A549 (cell line): ENCODE data around the gene TSPAN18. TPM values are rescaled to one million over a fixed set of nuclear protein-coding genes. Genes with fewer than 3 reads are reported as not detected.

Experiments used
- ATAC-seq, 2 experiments: fragments of 200-7000 bp in 1 of 2; fragments of >200 bp in 1 of 2; cut with Nextera tagmentation in 1 of 2; cut with Tn5 transposase in 1 of 2; 3 replicates each; pipeline versions ENCODE4 v1.8.0 to v1.9.1; 2018 to 2020; ENCODE audit warnings: mild to moderate bottlenecking in 1 of 2, moderate library complexity in 1 of 2
- CTCF ChIA-PET: fragments of 300-600 bp; sonication (Branson Sonifier 250); formaldehyde crosslinking; extraction: SDS; loops from one replicate; lab custom pipeline; 2021; ENCODE audit warnings: antibody characterized with exemption, inconsistent platforms; lab: Yijun Ruan, JAX
- POLR2A ChIA-PET: fragments of 350-600 bp; formaldehyde crosslinking; extraction: SDS; loops from one replicate; lab custom pipeline; 2021; ENCODE audit warnings: antibody characterized with exemption, inconsistent platforms; lab: Yijun Ruan, JAX
- DNase-seq, 2 experiments: peaks; one replicate each; pipeline versions ENCODE4 v3.0.0 to v3.0.0-alpha.2; 2011 to 2016; ENCODE audit warnings: low read depth in 1 of 2, low spot score in 1 of 2
- FAIRE-seq: peaks from 2 replicates; lab custom pipeline; 2011; peaks lifted over from hg19 to GRCh38; lab: Jason Lieb, UNC
- H3K27ac ChIP-seq, 2 experiments: fragments of >200 bp; sonication (Bioruptor Twin); formaldehyde crosslinking; 3 replicates each; pipeline ENCODE4 v1.5.1; 2016 to 2017
- H3K4me1 ChIP-seq: fragments of >200 bp; sonication (Bioruptor Twin); formaldehyde crosslinking; 3 replicates; pipeline ENCODE4 v1.6.1; 2016
- H3K4me2 ChIP-seq: fragments of >200 bp; sonication (Bioruptor Twin); formaldehyde crosslinking; 3 replicates; pipeline ENCODE4 v1.6.1; 2016
- H3K4me3 ChIP-seq: fragments of >200 bp; sonication (Bioruptor Twin); formaldehyde crosslinking; 3 replicates; pipeline ENCODE4 v1.5.1; 2016
- H3K9me3 ChIP-seq: fragments of >200 bp; sonication (Bioruptor Twin); formaldehyde crosslinking; 3 replicates; pipeline ENCODE4 v1.6.1; 2016
- BCL3 ChIP-seq: fragments of >200 bp; sonication (Bioruptor Twin); formaldehyde crosslinking; IDR thresholded peaks from 3 replicates; pipeline ENCODE4 v1.6.1; 2016
- BHLHE40 ChIP-seq: IDR thresholded peaks from 2 replicates; pipeline ENCODE4 v1.6.1; 2012; ENCODE audit warnings: low read depth, low read length, inconsistent platforms
- CEBPB ChIP-seq, 2 experiments: fragments of >200 bp in 1 of 2; sonication (Bioruptor Twin) in 1 of 2; formaldehyde crosslinking in 1 of 2; IDR thresholded peaks; 2 replicates each; pipeline ENCODE4 v1.6.1; 2012 to 2016
- CHD2 ChIP-seq: fragments of 150-350 bp; IDR thresholded peaks from 2 replicates; pipeline ENCODE4 v1.6.1; 2014; ENCODE audit warnings: low read length; ENCODE audit not compliant: partially characterized antibody
- CTCF ChIP-seq: fragments of >200 bp; sonication (Bioruptor Twin); formaldehyde crosslinking; IDR thresholded peaks from 3 replicates; pipeline ENCODE4 v1.5.1; 2016
- EHMT2 ChIP-seq: fragments of 200-600 bp; sonication (generic); IDR thresholded peaks from 2 replicates; pipeline ENCODE4 v1.6.1; 2016; ENCODE audit warnings: antibody characterized with exemption, low read depth, mild to moderate bottlenecking, moderate library complexity
- ELK1 ChIP-seq: fragments of 150-350 bp; IDR thresholded peaks from 2 replicates; pipeline ENCODE4 v1.6.1; 2014; ENCODE audit warnings: low read depth, mild to moderate bottlenecking, low read length
- HMGXB4 ChIP-seq: fragments of 250-450 bp; sonication (Bioruptor Pico); IDR thresholded peaks from 2 replicates; pipeline ENCODE4 v1.5.0; 2021; ENCODE audit warnings: mild to moderate bottlenecking, moderate library complexity, borderline replicate concordance
- JUN ChIP-seq, 2 experiments: fragments of >200 bp; sonication (Bioruptor Twin); formaldehyde crosslinking; IDR thresholded peaks; 2 replicates in 1 of 2; 3 replicates in 1 of 2; pipeline ENCODE4 v1.6.1; 2016 to 2017
- KDM1A ChIP-seq: fragments of 200-600 bp; sonication (generic); IDR thresholded peaks from 2 replicates; pipeline ENCODE4 v1.6.1; 2016; ENCODE audit warnings: low read depth, mild to moderate bottlenecking
- MAFK ChIP-seq: fragments of 450-650 bp; IDR thresholded peaks from 2 replicates; pipeline ENCODE4 v1.6.1; 2014; ENCODE audit not compliant: partially characterized antibody
- MAZ ChIP-seq: fragments of 150-350 bp; IDR thresholded peaks from 2 replicates; pipeline ENCODE4 v1.6.1; 2014; ENCODE audit warnings: antibody characterized with exemption, low read depth, low read length, borderline replicate concordance
- MYC ChIP-seq: IDR thresholded peaks from 2 replicates; pipeline ENCODE4 v1.6.1; 2012; ENCODE audit warnings: mild to moderate bottlenecking, inconsistent platforms, low read length, improper control_type of control experiment, borderline replicate concordance
- NPAS2 ChIP-seq: fragments of 250-450 bp; sonication (Bioruptor Pico); IDR thresholded peaks from 2 replicates; pipeline ENCODE4 v1.8.0; 2022; ENCODE audit warnings: mild to moderate bottlenecking, moderate library complexity, borderline replicate concordance
- POLR2AphosphoS2 ChIP-seq: conservative IDR thresholded peaks from 2 replicates; pipeline ENCODE4 v1.6.1; 2012; ENCODE audit warnings: low read length, improper control_type of control experiment, inconsistent platforms
- RAD21 ChIP-seq, 2 experiments: fragments of >200 bp in 1 of 2; sonication (Bioruptor Twin) in 1 of 2; formaldehyde crosslinking in 1 of 2; IDR thresholded peaks in 1 of 2; conservative IDR thresholded peaks in 1 of 2; 2 replicates in 1 of 2; 3 replicates in 1 of 2; pipeline ENCODE4 v1.6.1; 2012 to 2018; ENCODE audit warnings: inconsistent platforms in 1 of 2
- SMC3 ChIP-seq: fragments of >200 bp; sonication (Bioruptor Twin); formaldehyde crosslinking; IDR thresholded peaks from 3 replicates; pipeline ENCODE4 v1.6.1; 2018; ENCODE audit warnings: inconsistent platforms
- SREBF2 ChIP-seq: fragments of 450-650 bp; IDR thresholded peaks from 2 replicates; pipeline ENCODE4 v1.6.1; 2014; ENCODE audit warnings: mild to moderate bottlenecking, moderate library complexity
- TFCP2L1 ChIP-seq: fragments of 250-450 bp; sonication (Bioruptor Pico); IDR thresholded peaks from 2 replicates; pipeline ENCODE4 v1.5.0; 2021; ENCODE audit warnings: mild to moderate bottlenecking
- USF2 ChIP-seq: fragments of 450-650 bp; IDR thresholded peaks from 2 replicates; pipeline ENCODE4 v1.6.1; 2014; ENCODE audit warnings: antibody characterized with exemption
- ZC3H11A ChIP-seq: fragments of 450-650 bp; IDR thresholded peaks from 2 replicates; pipeline ENCODE4 v1.6.1; 2014; ENCODE audit warnings: antibody characterized with exemption, mild to moderate bottlenecking
- ZSCAN20 ChIP-seq: fragments of 250-450 bp; sonication (Bioruptor Pico); IDR thresholded peaks from 2 replicates; pipeline ENCODE4 v1.8.0; 2022; ENCODE audit warnings: mild to moderate bottlenecking, moderate library complexity
- whole genome bisulfite sequencing: methylation state at CpG from one replicate; pipeline ENCODE4 v1.1.6; 2017; ENCODE audit errors: missing lambda C conversion rate; 5-methylcytosine and 5-hydroxymethylcytosine counted together
- polyA plus RNA-seq, 4 experiments: library from polyadenylated mRNA; depleted of rRNA in 3 of 4; stranded (reverse); fragments of >200 nt; fragmentation: RNase III in 1 of 4; extraction: RNeasy Plus Mini Kit Qiagen cat#74134 plus additional on column Dnase treatment in 1 of 4; gene quantifications; 2 replicates in 3 of 4; 3 replicates in 1 of 4; pipeline ENCODE4 v1.2.3, GENCODE V29; 2011 to 2017

The TSPAN18 gene
- polyA plus RNA-seq, 2 of the 4 experiments (the other 2 are of a cell fraction): 0.81 to 4.5 TPM

GRCh38 chr11:44858796-44859527 is 132.2 kb downstream of the TSPAN18 start:
- Histone ChIP-seq H3K4me3 (no peak overlapping the region), H3K4me1 (peaks cover 54% of the 10 kb centered on the region), H3K27ac (peak overlapping the region in 1 of 2 experiments; percentile 88; a peak in 3 of 6 replicates), H3K9me3 (no peaks in the 10 kb centered on the region), H3K4me2 (no peak overlapping the region)
- ATAC-seq: no peak
- FAIRE-seq: no peak
- DNase-seq: no peak
- ChIA-PET CTCF (interaction anchor here (1.5 to 2.3 kb wide), 5 partner anchors 9 to 84 kb away, joined by 3 to 8 read pairs (median 5); no protein-coding TSS in a partner anchor), POLR2A (no interaction called here)
- TF ChIP-seq MAZ (no peak), MYC (no peak), BHLHE40 (no peak), NPAS2 (CRISPR knock-in tag) (no peak), KDM1A (no peak), RAD21 (conservative IDR thresholded peaks at IDR 0.05 in 1 of 2, IDR thresholded peaks at IDR 0.05 in 1 of 2) (no peak), ZSCAN20 (CRISPR knock-in tag) (no peak), MAFK (no peak), CEBPB (IDR thresholded peaks at IDR 0.05) (no peak)
- 78% methylated on average over 14 of the region's 14 CpGs for WGBS

- DNase-seq: no peak
- H3K4me1 ChIP-seq: peaks cover 48% of the 10 kb centered on the region
- peak overlapping the region in 1 of 2 experiments; percentile 88; a peak in 2 of 6 replicates for H3K27ac ChIP-seq
- no peak for TF ChIP-seq CEBPB (IDR thresholded peaks at IDR 0.05)
- no peak for TF ChIP-seq ZC3H11A
- TF ChIP-seq MYC: no peak
- TF ChIP-seq JUN (IDR thresholded peaks at IDR 0.05): no peak
- TF ChIP-seq NPAS2 (CRISPR knock-in tag): no peak
- no peak for TF ChIP-seq HMGXB4 (CRISPR knock-in tag)
- TF ChIP-seq POLR2AphosphoS2: no peak
- no peak for TF ChIP-seq KDM1A
- ChIA-PET POLR2A (no interaction called here), CTCF (interaction anchor here (1.7 kb wide), 1 partner anchor 9 kb away, joined by 5 read pairs; no protein-coding TSS in a partner anchor)
- FAIRE-seq: no peak
- no peak for ATAC-seq
- WGBS: 89% methylated on average over 2 of the region's 5 CpGs
- H3K4me3 ChIP-seq: no peak overlapping the region
- H3K9me3 ChIP-seq: no peaks in the 10 kb centered on the region
- H3K4me2 ChIP-seq: no peak overlapping the region
These were observed 132.8 kb downstream of the TSPAN18 start for GRCh38 chr11:44859528-44859925.

- Histone ChIP-seq H3K4me2 (no peak overlapping the region), H3K4me3 (no peak overlapping the region), H3K27ac (peak overlapping the region in 1 of 2 experiments; percentile 88; a peak in 3 of 6 replicates), H3K9me3 (no peaks in the 10 kb centered on the region), H3K4me1 (peaks cover 42% of the 10 kb centered on the region)
- ChIA-PET CTCF (interaction anchor here (0.6 to 0.7 kb wide), 2 partner anchors 10 to 229 kb away, joined by 3 read pairs; no protein-coding TSS in a partner anchor), POLR2A (no interaction called here)
- 86% methylated on average over 5 of the region's 5 CpGs for WGBS
- no peak for DNase-seq
- FAIRE-seq: no peak
- no peak for ATAC-seq
- TF ChIP-seq SMC3 (no peak), BCL3 (no peak), TFCP2L1 (CRISPR knock-in tag) (no peak), CTCF (no peak), USF2 (no peak), EHMT2 (no peak), CHD2 (no peak), HMGXB4 (CRISPR knock-in tag) (no peak), NPAS2 (CRISPR knock-in tag) (no peak), SREBF2 (no peak), ELK1 (no peak), CEBPB (IDR thresholded peaks at IDR 0.05) (no peak)
These were observed 133.6 kb downstream of the TSPAN18 start for GRCh38 chr11:44860346-44860745.
